ENCODE data around the gene CGB3. TPM values are rescaled to one million over a fixed set of nuclear protein-coding genes. Genes with fewer than 3 reads are reported as not detected.
A peak's percentile ranks its signal among the peaks of the same experiment; 100 is the strongest.
"Not testable (repeated sequence)": the region's sequence is repeated elsewhere in the genome, so short reads cannot be mapped to it uniquely, and the experiment has no call there.

CGB3 gene
- total RNA-seq, 2 experiments from 2014 or later, result not detected

DNA sequence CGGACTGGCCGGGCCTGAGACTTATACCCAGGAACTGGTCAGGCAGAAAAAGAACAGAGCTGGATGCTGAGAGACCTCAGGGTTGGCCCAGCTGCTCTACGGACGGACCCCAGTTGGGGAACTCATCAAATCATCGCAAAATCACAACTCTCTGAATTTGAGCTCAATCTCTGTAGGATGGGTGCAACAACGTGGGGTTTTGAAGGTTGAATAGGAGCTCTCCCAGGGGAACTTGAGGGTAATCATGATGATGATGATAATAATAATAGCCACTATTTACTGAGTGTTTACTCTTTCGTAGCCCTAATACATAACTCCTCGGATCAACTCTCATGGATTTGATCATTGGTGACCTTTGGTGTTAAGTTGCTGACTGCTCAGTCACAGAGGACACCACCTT lies 6.2 kb upstream of the CGB3 start:
- H3K27ac Mint-ChIP-seq; POLR2A ChIA-PET; DNase-seq; ATAC-seq (ENCODE audit: low read depth); H3K9me3 Mint-ChIP-seq; H3K27me3 Mint-ChIP-seq; H3K36me3 Mint-ChIP-seq; H3K4me3 Mint-ChIP-seq; H3K4me1 Mint-ChIP-seq: not testable (repeated sequence)

DNA sequence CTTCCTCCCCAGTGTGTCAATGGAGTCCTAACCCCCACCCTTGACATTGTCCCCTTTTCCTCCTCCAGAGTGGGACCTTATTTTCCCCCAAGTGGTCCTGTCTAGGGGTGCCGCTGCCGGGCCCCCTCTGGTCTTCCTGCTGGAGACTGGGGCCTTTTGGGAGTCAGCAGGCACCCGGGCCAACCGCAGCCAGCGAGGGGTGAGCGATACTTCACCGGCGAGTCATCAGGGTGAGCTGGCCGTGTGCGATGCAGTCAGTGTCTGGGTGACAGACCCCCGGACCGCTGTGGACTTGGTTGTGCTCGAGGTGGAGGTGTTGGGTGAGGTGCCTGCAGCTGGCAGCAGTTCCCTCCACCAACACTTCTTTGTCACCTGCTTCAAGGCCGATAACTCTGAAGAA lies 5.6 kb upstream of the CGB3 start:
- H3K4me1 Mint-ChIP-seq; POLR2A ChIA-PET; ATAC-seq (ENCODE audit: low read depth); H3K4me3 Mint-ChIP-seq; H3K27me3 Mint-ChIP-seq; H3K36me3 Mint-ChIP-seq; H3K9me3 Mint-ChIP-seq; DNase-seq; H3K27ac Mint-ChIP-seq: not testable (repeated sequence)

DNA sequence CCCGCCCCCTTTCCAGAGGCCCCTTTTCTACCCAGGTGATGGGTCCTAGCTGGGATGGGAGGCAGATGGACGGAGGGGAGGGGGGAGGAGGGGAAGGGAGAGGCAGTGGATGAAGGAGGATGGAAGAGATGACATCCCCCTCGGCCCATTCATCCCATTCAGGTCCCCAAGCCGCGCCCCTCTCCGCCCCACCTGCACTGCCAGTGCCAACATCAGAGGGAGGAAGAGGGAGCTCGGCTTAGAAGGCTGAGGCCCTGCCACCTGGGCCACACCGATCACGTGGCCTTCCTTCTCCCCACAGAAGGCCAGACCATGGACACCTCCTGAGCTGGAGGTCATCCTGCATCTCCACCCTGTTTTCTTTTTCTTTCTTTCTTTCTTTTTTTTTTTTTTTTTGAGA lies 4.6 kb upstream of the CGB3 start:
- H3K27me3 Mint-ChIP-seq; H3K4me3 Mint-ChIP-seq; DNase-seq; POLR2A ChIA-PET; ATAC-seq (ENCODE audit: low read depth); H3K36me3 Mint-ChIP-seq; H3K4me1 Mint-ChIP-seq; H3K27ac Mint-ChIP-seq; H3K9me3 Mint-ChIP-seq: not testable (repeated sequence)

DNA sequence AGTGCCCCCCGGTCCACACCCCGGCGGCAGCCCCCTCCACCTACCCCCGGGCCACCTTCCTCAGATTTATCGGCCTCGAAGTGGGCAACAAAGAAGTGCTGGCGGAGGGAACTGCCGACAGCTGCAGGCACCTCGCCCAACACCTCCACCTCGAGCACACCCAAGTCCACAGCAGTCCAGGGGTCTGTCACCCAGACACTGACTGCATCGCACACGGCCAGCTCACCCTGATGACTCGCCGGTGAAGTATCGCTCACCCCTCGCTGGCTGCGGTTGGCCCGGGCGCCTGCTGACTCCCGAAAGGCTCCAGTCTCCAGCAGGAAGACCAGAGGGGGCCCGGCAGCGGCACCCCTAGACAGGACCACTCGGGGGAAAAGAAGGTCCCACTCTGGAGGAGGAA lies 1.5 kb upstream of the CGB3 start:
- H3K27me3 Mint-ChIP-seq; ATAC-seq (ENCODE audit: low read depth); H3K4me3 Mint-ChIP-seq; H3K4me1 Mint-ChIP-seq; H3K36me3 Mint-ChIP-seq; H3K9me3 Mint-ChIP-seq; POLR2A ChIA-PET; H3K27ac Mint-ChIP-seq; DNase-seq: not testable (repeated sequence)

DNA sequence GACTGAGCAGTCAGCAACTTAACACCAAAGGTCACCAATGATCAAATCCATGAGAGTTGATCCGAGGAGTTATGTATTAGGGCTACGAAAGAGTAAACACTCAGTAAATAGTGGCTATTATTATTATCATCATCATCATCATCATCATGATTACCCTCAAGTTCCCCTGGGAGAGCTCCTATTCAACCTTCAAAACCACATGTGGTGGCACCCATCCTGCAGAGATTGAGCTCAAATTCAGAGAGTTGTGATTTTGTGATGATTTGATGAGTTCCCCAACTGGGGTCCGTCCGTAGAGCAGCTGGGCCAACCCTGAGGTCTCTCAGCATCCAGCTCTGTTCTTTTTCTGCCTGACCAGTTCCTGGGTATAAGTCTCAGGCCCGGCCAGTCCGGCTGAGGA lies 955 bp upstream of the CGB3 start:
- H3K27me3 Mint-ChIP-seq; ATAC-seq (ENCODE audit: low read depth); POLR2A ChIA-PET; H3K27ac Mint-ChIP-seq; H3K4me3 Mint-ChIP-seq; H3K9me3 Mint-ChIP-seq; DNase-seq; H3K4me1 Mint-ChIP-seq; H3K36me3 Mint-ChIP-seq: not testable (repeated sequence)

DNA sequence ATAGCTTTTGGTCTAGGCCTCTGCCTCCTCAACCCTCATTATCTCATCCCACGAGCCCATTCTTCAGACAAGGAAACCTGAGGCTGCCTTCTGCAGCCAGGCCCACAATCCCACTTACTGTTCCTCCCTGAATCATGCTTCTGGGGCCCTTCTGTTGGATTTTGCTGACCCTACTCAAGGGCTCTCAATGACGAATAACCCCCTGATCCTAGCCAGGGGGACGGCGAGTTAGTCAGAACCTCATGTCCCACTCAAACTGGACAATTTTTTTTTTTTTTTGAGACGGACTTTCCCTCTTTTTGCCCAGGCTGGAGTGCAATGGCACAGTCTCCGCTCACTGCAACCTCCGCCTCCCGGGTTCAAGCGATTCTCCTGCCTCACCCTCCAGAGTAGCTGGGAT lies 2.0 kb downstream of the CGB3 start:
- Mint-ChIP-seq H3K4me1 (peaks cover 22% of the 10 kb centered on the region), H3K36me3 (no peaks in the 10 kb centered on the region), H3K27me3 (peaks cover 22% of the 10 kb centered on the region), H3K9me3 (no peaks in the 10 kb centered on the region), H3K27ac (no peak overlapping the region), H3K4me3 (no peak overlapping the region)
- DNase-seq (no peak), ATAC-seq (ENCODE audit: low read depth) (no peak)
- POLR2A ChIA-PET, result interaction anchor here (0.6 kb wide), 2 partner anchors 403 to 752 kb away, joined by 3 to 5 read pairs; partner anchors contain the start of gene GFY

DNA sequence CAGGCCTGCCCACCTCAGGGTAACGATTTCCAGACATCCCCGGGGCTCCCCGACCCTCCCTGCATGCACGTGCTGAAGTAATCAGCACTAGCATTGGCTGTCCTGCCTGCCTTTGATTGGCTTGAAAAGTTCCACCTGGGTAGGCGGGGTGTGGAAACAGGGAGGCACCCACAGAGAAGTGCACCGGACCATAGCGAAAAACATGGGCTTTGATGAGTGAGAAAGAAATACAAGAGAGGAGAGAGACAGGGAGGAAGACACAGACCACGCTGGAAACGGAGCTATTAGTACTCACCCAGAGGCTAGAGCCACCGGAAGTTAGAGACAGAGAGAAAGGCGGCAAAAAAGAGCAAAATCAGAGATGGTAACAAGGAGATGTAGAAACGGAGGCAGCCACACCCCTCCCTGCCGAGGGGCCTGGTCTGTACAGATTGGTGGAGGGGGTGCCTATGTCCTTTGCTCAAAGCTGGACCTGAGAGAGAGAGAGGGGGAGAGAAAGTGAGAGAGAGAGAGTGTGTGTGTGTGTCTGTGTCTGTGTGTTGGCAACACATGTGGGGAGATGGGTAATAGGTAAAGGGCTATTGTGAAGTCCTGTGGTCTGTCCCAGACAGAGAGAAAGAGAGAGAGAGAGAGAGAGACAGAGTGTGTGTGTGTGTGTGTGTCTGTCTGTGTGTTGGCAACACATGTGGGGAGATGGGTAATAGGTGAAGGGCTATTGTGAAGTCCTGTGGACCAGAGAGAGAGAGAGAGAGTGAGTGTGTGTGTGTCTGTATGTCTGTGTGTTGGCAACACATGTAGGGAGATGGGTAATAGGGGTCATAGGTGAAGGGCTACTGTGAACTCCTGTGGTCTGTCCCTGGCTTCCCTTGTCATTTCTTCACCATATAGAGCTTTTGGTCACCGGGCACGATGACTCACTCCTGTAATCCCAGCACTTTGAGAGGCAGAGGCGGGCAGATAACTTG lies 2.9 kb downstream of the CGB3 start:
- Mint-ChIP-seq H3K27ac (peak overlapping the region; percentile 32), H3K36me3 (no peaks in the 10 kb centered on the region), H3K4me3 (no peak overlapping the region), H3K9me3 (no peaks in the 10 kb centered on the region), H3K4me1 (peaks cover 22% of the 10 kb centered on the region), H3K27me3 (peaks cover 22% of the 10 kb centered on the region)
- ATAC-seq (ENCODE audit: low read depth), result no peak
- POLR2A ChIA-PET, result no interaction called here
- no peak for DNase-seq

DNA sequence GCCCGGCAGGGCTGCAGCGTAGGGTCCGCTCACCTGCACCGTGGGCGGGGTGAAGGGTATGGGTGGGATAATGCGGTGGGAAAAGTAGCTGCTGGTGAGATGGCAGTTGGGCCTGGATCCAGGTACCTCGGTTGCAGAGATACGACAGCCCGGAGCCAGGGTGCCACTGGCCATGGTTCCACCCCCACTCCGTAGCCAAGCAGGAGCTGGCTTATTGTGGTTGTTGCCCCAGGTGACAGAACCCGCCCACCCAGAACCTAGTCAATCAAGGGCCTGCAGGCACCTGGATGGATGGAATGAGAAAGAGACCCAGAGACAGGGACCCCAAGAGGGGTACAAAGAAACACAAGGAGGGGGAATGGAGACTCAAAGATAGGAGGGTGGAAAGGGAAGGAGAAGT lies 3.8 kb downstream of the CGB3 start:
- no peak for ATAC-seq (ENCODE audit: low read depth)
- Mint-ChIP-seq H3K27ac (no peak overlapping the region), H3K27me3 (peaks cover 22% of the 10 kb centered on the region), H3K4me3 (no peak overlapping the region), H3K4me1 (peaks cover 22% of the 10 kb centered on the region), H3K9me3 (no peaks in the 10 kb centered on the region), H3K36me3 (no peaks in the 10 kb centered on the region)
- POLR2A ChIA-PET, result interaction anchor here (0.6 kb wide), 1 partner anchor 26 kb away, joined by 4 read pairs; the partner anchor contains the start of gene RUVBL2
- DNase-seq, result no peak

DNA sequence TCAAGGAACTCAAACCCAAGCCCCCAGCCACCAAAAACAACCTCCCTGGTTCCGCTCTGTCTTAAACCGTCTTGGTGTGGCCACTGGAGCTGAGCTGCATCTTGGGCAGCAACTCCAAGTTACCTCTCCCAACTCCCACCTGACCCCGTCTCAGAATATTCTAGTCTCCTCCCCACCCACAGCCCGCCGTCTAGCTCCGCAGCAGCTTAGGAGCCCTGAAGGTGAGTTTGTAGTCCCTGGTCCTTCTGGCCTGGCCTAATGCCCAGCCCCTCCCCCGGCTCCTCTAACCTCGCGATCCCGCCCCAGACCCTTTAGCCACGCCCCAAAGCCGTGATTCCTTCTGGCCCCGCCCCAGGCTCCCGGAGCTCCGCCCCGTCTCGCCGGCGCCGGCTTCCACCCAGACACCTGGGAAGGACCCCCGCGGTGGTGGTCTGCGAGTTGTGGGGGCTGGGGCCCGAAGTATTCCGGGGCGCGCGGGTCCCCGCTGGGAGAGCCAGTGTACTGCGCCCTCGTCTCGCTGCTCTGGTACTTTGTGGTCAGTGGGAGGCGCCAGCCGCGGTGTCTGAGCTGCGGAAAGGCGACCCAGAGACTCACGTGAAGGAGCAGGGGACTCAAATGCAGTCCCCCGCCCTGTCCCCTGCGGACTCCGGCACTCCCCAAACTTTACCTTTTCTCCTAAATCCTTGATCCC lies 4.7 kb downstream of the CGB3 start:
- H3K9me3 Mint-ChIP-seq, result no peaks in the 10 kb centered on the region
- ATAC-seq (ENCODE audit: low read depth), result peak; percentile 19

DNA sequence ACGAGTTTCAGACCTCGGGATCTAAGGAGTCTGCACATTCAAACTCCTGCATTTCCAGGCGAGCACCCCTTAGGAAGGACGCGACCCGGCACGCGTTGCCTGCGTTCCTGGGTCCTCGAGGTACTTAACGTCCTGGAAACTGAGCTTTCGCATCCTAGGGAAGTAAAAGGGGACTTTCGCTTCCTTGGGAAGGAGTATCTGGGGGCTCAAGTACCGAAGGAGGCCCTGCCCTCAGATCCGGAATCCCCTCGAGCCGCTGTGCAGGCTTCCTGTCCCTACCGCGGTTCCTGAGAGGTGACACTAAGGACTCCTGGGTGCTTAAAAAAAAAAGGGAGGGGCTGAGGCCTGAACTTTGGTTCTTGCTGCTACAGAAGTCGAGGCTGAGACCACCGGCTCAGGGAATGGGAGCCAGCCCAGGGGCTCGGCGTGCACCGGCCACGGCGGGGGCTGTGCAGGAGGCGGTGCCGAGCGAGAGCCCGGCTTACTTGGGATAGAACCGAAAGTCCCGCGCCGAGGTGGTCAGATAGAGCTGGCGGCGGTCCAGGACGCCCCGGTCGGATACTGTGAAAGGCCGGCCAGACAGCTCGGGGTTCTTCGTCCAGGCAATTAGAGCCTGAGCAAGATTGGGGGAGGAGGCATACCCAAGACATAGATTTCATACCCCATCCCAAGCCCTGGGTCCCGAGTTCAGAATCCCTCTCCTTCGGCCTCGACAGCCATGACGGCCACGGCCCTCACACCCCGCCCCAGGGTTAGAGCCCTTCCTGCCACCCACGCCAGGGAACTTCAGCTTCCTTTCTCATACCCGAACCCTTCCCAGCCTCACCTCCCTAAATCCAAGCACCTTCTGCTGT lies 5.5 kb downstream of the CGB3 start:
- POLR2A ChIA-PET, result interaction anchor here (0.7 to 1.3 kb wide), 3 partner anchors 25 to 316 kb away, joined by 3 to 5 read pairs (median 3); partner anchors contain the start of genes CD37, GYS1 and RUVBL2
- H3K36me3 Mint-ChIP-seq, H3K9me3 Mint-ChIP-seq: not testable (repeated sequence)
- ATAC-seq (ENCODE audit: low read depth) (peak; percentile 20), DNase-seq (peak; percentile 46)
- H3K4me1 Mint-ChIP-seq, result peaks cover 22% of the 10 kb centered on the region
- peaks cover 22% of the 10 kb centered on the region for H3K27me3 Mint-ChIP-seq
- H3K27ac Mint-ChIP-seq, result peak overlapping the region; percentile 64
- H3K4me3 Mint-ChIP-seq, result peak overlapping the region; percentile 81

More for the DNA sequence above, 4.7 kb downstream of the CGB3 start:
- Mint-ChIP-seq H3K27ac (peak overlapping the region; percentile 64), H3K27me3 (peaks cover 22% of the 10 kb centered on the region), H3K36me3 (no peaks in the 10 kb centered on the region), H3K4me1 (peaks cover 22% of the 10 kb centered on the region), H3K4me3 (peak overlapping the region; percentile 81)
- DNase-seq, result peak; percentile 76
- POLR2A ChIA-PET, result interaction anchor here (0.6 kb wide), 1 partner anchor 25 kb away, joined by 4 read pairs; the partner anchor contains the start of gene RUVBL2

DNA sequence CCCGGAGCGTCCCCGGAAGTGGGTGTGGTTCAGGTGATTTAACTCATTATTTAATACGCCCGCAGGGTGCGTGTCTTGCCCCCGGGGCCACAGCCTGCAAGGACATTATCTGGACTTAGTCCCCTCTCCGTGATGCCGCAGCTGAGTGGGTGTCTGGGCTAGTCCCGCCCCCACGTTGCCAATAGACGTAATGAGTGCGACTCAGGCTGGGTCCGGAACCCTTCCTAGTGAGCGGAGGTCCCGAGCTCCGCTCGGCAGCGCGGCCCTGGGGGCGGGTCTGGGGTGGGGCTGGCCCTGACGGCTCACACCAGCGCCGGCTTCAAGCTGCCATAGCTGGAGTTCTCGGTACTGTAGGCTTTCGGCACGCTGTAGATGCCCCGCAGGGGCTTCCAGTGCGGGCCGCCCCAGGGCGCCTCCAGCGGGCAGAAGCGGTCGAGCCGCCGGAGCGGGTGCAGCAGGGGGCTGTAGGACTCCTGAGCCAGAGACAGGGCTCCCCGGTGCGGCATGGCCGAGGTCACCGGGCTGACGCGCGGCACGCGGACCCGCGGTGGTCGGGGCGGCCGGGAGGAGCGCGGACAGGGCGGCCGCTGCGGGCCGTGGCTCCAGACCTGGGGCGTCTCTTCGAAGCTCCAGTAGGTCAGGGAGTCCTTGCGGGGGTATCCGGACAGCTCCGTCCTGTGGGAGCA lies 6.3 kb downstream of the CGB3 start:
- POLR2A ChIA-PET, result interaction anchor here (0.6 to 1.3 kb wide), 6 partner anchors 24 to 317 kb away, joined by 3 to 5 read pairs (median 3); partner anchors contain the start of genes CD37, GYS1 and RUVBL2
- no peaks in the 10 kb centered on the region for H3K9me3 Mint-ChIP-seq
- H3K4me1 Mint-ChIP-seq, result peaks cover 22% of the 10 kb centered on the region
- no peaks in the 10 kb centered on the region for H3K36me3 Mint-ChIP-seq
- peak; percentile 85 for ATAC-seq (ENCODE audit: low read depth)
- H3K27ac Mint-ChIP-seq, result no peak overlapping the region
- DNase-seq, result peak; percentile 78
- peaks cover 22% of the 10 kb centered on the region for H3K27me3 Mint-ChIP-seq
- peak overlapping the region; percentile 81 for H3K4me3 Mint-ChIP-seq

DNA sequence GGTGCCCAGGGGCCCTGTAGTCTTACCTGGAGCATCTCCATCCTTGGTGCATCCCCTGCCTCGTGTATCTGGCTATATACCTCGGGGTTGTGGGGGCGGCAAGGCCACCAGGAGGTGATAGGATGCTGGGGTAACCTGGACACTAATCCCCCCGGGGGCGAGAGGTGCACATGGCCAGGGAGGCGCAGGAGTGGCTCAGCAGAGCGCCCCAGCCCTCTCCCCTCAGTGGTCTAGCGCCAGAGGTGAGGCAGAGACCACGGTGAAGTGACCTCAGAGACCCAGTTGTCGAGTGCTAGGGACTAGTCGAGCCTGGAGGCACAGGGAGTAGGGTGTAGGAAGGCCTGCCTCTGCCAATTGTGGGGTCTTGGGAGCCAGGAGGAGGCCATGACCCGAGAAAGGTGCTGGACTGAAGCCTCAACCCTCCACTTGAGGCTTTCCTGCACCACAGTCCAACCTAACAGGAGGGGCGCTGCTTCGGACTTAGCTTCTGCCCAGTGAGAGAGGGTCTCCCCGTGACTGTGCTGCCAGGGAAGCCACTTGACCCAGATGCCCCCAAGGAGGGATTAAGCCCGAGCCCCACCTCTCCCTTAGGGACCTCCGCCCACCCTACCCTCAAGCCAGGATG lies 7.0 kb downstream of the CGB3 start, which contains the start of gene LHB:
Gene LHB, minus strand, starts transcription at position 51 of the 625 bp plus-strand sequence. Its CDS starts 10 bp downstream, at position 41.
- Mint-ChIP-seq H3K27me3 (peaks cover 22% of the 10 kb centered on the region), H3K27ac (no peak within 1 kb of the TSS), H3K36me3 (no peaks in the 10 kb centered on the region), H3K4me1 (peaks cover 22% of the 10 kb centered on the region), H3K4me3 (peak within 1 kb of the TSS; percentile 81), H3K9me3 (no peaks in the 10 kb centered on the region)
- DNase-seq, result no peak
- ATAC-seq (ENCODE audit: low read depth), result no peak
- POLR2A ChIA-PET, result interaction anchor here (0.6 to 1.3 kb wide), 4 partner anchors 24 to 223 kb away, joined by 3 to 5 read pairs (median 3); partner anchors contain the start of genes GYS1 and RUVBL2
